HepG2 (cell line): ENCODE data around the gene SOST. TPM values are rescaled to one million over a fixed set of nuclear protein-coding genes. Genes with fewer than 3 reads are reported as not detected.
A peak's percentile ranks its signal among the peaks of the same experiment; 100 is the strongest.

Experiments used
- ATAC-seq: fragments of 200-7000 bp; cut with Tn5 transposase; 3 replicates; pipeline ENCODE4 v1.9.1; 2020; ENCODE audit warnings: mild to moderate bottlenecking, moderate library complexity
- BruUV-seq: library from RNA; stranded (reverse); fragments of 400-500 nt; replicated peaks from 2 replicates; lab custom pipeline; 2021; lab: Mats Ljungman, UMichigan
- CTCF ChIA-PET: fragments of 300-600 bp; formaldehyde crosslinking; extraction: SDS; loops from one replicate; lab custom pipeline; 2021; ENCODE audit warnings: low total read pairs, inconsistent platforms, low intra/inter-chr PET ratio; lab: Yijun Ruan, JAX
- POLR2A ChIA-PET: fragments of 350-600 bp; sonication (Branson Sonifier 250); formaldehyde crosslinking; loops from one replicate; lab custom pipeline; 2020; ENCODE audit warnings: antibody characterized with exemption, inconsistent platforms; lab: Yijun Ruan, JAX
- DNase-seq: peaks from one replicate; pipeline ENCODE4 v3.0.0-alpha.2; 2015; ENCODE audit warnings: low spot score
- FAIRE-seq: peaks from 3 replicates; lab custom pipeline; 2011; peaks lifted over from hg19 to GRCh38; lab: Jason Lieb, UNC
- H2AFZ ChIP-seq: one replicate; pipeline ENCODE4 v1.6.1; 2011; ENCODE audit warnings: low read length, inconsistent platforms
- H3K27ac ChIP-seq: fragments of 300-600 bp; 3 replicates; pipeline ENCODE4 v1.8.0; 2011; ENCODE audit warnings: mixed run types, mild to moderate bottlenecking, mixed read lengths, low read length, inconsistent platforms; ENCODE audit not compliant: insufficient read depth; ENCODE audit errors: extremely low read length
- H3K27me3 ChIP-seq, 2 experiments: fragments of 200-600 bp in 1 of 2; 2 replicates in 1 of 2; 3 replicates in 1 of 2; pipeline versions ENCODE4 v1.6.0 to v1.8.0; 2011; ENCODE audit warnings: low read length in 2 of 2, mild to moderate bottlenecking in 2 of 2, moderate library complexity in 2 of 2, inconsistent platforms in 1 of 2; ENCODE audit not compliant: insufficient read depth in 2 of 2, control insufficient read depth in 1 of 2
- H3K36me3 ChIP-seq, 2 experiments: fragments of 200-600 bp in 1 of 2; replicated peaks in 1 of 2; 2 replicates in 1 of 2; 3 replicates in 1 of 2; pipeline versions ENCODE4 v1.5.1 to v1.8.0; 2011; ENCODE audit warnings: low read length in 2 of 2, inconsistent platforms in 1 of 2; ENCODE audit not compliant: insufficient read depth in 2 of 2, control insufficient read depth in 1 of 2
- H3K4me1 ChIP-seq: 2 replicates; pipeline ENCODE4 v1.5.1; 2012; ENCODE audit warnings: low read length, inconsistent platforms; ENCODE audit not compliant: insufficient read depth
- H3K4me2 ChIP-seq: 2 replicates; pipeline ENCODE4 v1.6.0; 2011; ENCODE audit warnings: low read depth, low read length, inconsistent platforms
- H3K4me3 ChIP-seq, 3 experiments: fragments of 200-600 bp in 1 of 3; sonication (generic), shearing (Covaris generic) in 1 of 3; replicated peaks in 1 of 3; 2 replicates each; pipeline ENCODE4 v1.5.1; 2011 to 2016; ENCODE audit warnings: low read length in 3 of 3, inconsistent platforms in 2 of 3, low read depth in 2 of 3, mild to moderate bottlenecking in 2 of 3, control low read depth in 1 of 3, mixed read lengths in 1 of 3; ENCODE audit not compliant: insufficient read depth in 1 of 3
- H3K79me2 ChIP-seq: one replicate; pipeline ENCODE4 v1.6.1; 2011; ENCODE audit warnings: low read length, inconsistent platforms; ENCODE audit not compliant: insufficient read depth
- H3K9ac ChIP-seq: 2 replicates; pipeline ENCODE4 v1.6.0; 2011; ENCODE audit warnings: mild to moderate bottlenecking, low read depth, low read length, inconsistent platforms; ENCODE audit not compliant: insufficient read depth
- H3K9me3 ChIP-seq: 2 replicates; pipeline ENCODE4 v1.5.1; 2012; ENCODE audit warnings: mild to moderate bottlenecking, low read length
- H4K20me1 ChIP-seq: 2 replicates; pipeline ENCODE4 v1.6.0; 2011; ENCODE audit warnings: inconsistent platforms, mild to moderate bottlenecking, low read length, moderate library complexity; ENCODE audit not compliant: insufficient read depth
- AGO2 ChIP-seq: fragments of 200-400 bp; formaldehyde crosslinking; optimal IDR thresholded peaks from 2 replicates; pipeline ENCODE3; 2017; ENCODE audit warnings: mild to moderate bottlenecking, low read depth, low read length, moderate library complexity
- DPF2 ChIP-seq: sonication (generic); formaldehyde crosslinking; IDR thresholded peaks from 2 replicates; pipeline ENCODE4 v1.4.0; 2020; ENCODE audit warnings: mild to moderate bottlenecking, low read depth, missing genetic modification reagents, borderline replicate concordance
- HHEX ChIP-seq: IDR thresholded peaks from 2 replicates; pipeline ENCODE4 v1.6.1; 2016; ENCODE audit warnings: control low read depth
- HNF4G ChIP-seq, 2 experiments: sonication (generic) in 1 of 2; formaldehyde crosslinking in 1 of 2; IDR thresholded peaks; 2 replicates each; pipeline versions ENCODE4 v1.4.0 to v1.6.1; 2011 to 2020; ENCODE audit warnings: borderline replicate concordance in 2 of 2, low read depth in 2 of 2, mild to moderate bottlenecking in 2 of 2, low read length in 1 of 2, missing genetic modification reagents in 1 of 2, moderate library complexity in 1 of 2
- HNRNPK ChIP-seq: fragments of 200-400 bp; formaldehyde crosslinking; IDR thresholded peaks from 2 replicates; pipeline ENCODE4 v1.6.1; 2018; ENCODE audit warnings: low read length, low read depth, moderate library complexity, mild to moderate bottlenecking; ENCODE audit not compliant: poor library complexity, severe bottlenecking
- MATR3 ChIP-seq: sonication (generic); formaldehyde crosslinking; IDR thresholded peaks from 2 replicates; pipeline ENCODE4 v1.4.0; 2020; ENCODE audit warnings: missing genetic modification reagents
- NFIB ChIP-seq: sonication (generic); formaldehyde crosslinking; IDR thresholded peaks from 2 replicates; pipeline ENCODE4 v1.9.0; 2021; ENCODE audit warnings: missing genetic modification reagents, mild to moderate bottlenecking, borderline replicate concordance
- NFYC ChIP-seq: IDR thresholded peaks from 2 replicates; pipeline ENCODE4 v1.6.1; 2016; ENCODE audit warnings: missing genetic modification reagents, missing compliant biosample characterization
- NPAS2 ChIP-seq: sonication (generic); formaldehyde crosslinking; IDR thresholded peaks from 2 replicates; pipeline ENCODE4 v1.8.0; 2022; ENCODE audit warnings: mild to moderate bottlenecking, missing genetic modification reagents, borderline replicate concordance
- SMC3 ChIP-seq: IDR thresholded peaks from 2 replicates; pipeline ENCODE4 v1.6.1; 2011; ENCODE audit warnings: low read length, improper control_type of control experiment
- ZNF292 ChIP-seq: sonication (generic); formaldehyde crosslinking; IDR thresholded peaks from 2 replicates; pipeline ENCODE4 v1.8.1; 2022; ENCODE audit warnings: mild to moderate bottlenecking, low read depth, missing genetic modification reagents, borderline replicate concordance
- ZNF883 ChIP-seq: sonication (generic); formaldehyde crosslinking; IDR thresholded peaks from 2 replicates; pipeline ENCODE4 v1.5.1; 2020; ENCODE audit warnings: mild to moderate bottlenecking, missing genetic modification reagents; ENCODE audit errors: not compliant biosample characterization
- WGBS: methylation state at CpG from one replicate; pipeline ENCODE4 v1.1.6; 2017; ENCODE audit warnings: low lambda C conversion rate; 5-methylcytosine and 5-hydroxymethylcytosine counted together
- in situ Hi-C: cut with HindIII; loops from 2 replicates; pipeline ENCODE4 v1.10.0; 2017; ENCODE audit warnings: low pct_unique_long_range_greater_than_20kb; ENCODE audit not compliant: extremely low pct_ligation_motif_present
- intact Hi-C: fragments of 100-400 bp; cut with micrococcal nuclease; formaldehyde crosslinking; loops from one replicate; pipeline ENCODE4 v1.10.0; 2022; ENCODE audit not compliant: unreplicated experiment
- polyA plus RNA-seq, 8 experiments: library from polyadenylated mRNA; depleted of rRNA in 3 of 8; stranded (reverse) in 7 of 8; unstranded in 1 of 8; fragments of >200 nt; fragmentation: Illumina TruSeq in 4 of 8; extraction: Trizol in 4 of 8; gene quantifications; 2 replicates each; pipeline versions ENCODE4 v1.2.1 to v1.2.3, GENCODE V29; 2011 to 2016; ENCODE audit warnings: low read depth in 4 of 8, missing spikeins in 1 of 8, mixed read lengths in 1 of 8; ENCODE audit not compliant: insufficient read depth in 1 of 8
- total RNA-seq, 5 experiments: library from RNA; depleted of rRNA; stranded (reverse); fragments of >200 nt; fragmentation: Illumina TruSeq; extraction: Trizol; gene quantifications; 2 replicates each; pipeline ENCODE4 v1.2.3, GENCODE V29; 2016; ENCODE audit warnings: low read depth in 1 of 5
- TF ChIP-seq, protein P1 (sequence below): IDR thresholded peaks from 2 replicates; pipeline ENCODE4 v1.6.1; 2016; ENCODE audit warnings: low read depth, borderline replicate concordance
- TF ChIP-seq, protein P2 (sequence below): fragments of 450-650 bp; IDR thresholded peaks from 2 replicates; pipeline ENCODE4 v1.6.1; 2017; ENCODE audit warnings: mild to moderate bottlenecking
- TF ChIP-seq, protein P3 (sequence below): sonication (generic); formaldehyde crosslinking; IDR thresholded peaks from 2 replicates; pipeline ENCODE4 v1.8.0; 2022; ENCODE audit warnings: mild to moderate bottlenecking, missing genetic modification reagents, moderate library complexity

The SOST gene
- total and polyA plus RNA-seq, 2 of the 13 experiments (the other 11 are each of a cell fraction or from before 2014, with no cell fraction given) = not detected

DNA sequence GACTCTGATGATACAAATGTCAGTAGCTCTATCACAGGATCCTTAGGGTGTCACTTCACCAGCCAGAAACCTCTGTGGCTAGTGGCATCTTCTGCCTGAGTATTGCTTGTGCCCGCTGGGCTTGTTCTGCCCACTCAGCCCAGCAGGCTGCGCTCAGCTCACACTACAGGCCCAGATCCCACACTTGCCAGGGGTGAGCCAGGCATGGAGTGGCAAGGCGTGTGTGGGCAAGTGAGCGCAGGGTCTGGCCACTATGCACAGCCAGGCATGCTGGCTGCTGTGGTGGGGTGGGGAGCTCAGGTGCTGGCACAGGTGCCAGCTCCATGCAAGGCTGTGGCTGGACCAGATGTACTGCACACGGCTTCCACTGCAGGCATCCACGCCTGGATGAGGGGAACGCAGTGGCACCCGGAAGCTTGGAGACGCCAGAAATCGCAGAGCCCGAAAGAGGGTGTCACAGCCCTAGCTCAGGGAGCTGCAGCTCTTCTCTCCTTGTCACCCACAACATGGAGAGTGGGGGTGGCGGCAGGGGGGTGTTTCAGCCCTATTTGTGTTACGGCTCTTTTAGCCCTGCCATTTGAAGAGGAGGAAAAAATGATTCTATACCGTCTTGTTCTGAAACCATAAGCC lies 31.8 kb upstream of the SOST start (continued):
- TF ChIP-seq, protein P1, sequence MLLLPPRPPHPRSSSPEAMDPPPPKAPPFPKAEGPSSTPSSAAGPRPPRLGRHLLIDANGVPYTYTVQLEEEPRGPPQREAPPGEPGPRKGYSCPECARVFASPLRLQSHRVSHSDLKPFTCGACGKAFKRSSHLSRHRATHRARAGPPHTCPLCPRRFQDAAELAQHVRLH (CRISPR knock-in tag) = no peak
- TF ChIP-seq ZNF883 (CRISPR knock-in tag) (no peak), HNF4G (IDR thresholded peaks at IDR 0.05; ENCODE audit: borderline replicate concordance, low read depth, low read length) (no peak), HNF4G (CRISPR knock-in tag; IDR thresholded peaks at IDR 0.05; ENCODE audit: borderline replicate concordance, low read depth) (no peak), SMC3 (0 out of 2 replicates have a peak, but pooled peaks have one; percentile 7)
- TF ChIP-seq, protein P2, sequence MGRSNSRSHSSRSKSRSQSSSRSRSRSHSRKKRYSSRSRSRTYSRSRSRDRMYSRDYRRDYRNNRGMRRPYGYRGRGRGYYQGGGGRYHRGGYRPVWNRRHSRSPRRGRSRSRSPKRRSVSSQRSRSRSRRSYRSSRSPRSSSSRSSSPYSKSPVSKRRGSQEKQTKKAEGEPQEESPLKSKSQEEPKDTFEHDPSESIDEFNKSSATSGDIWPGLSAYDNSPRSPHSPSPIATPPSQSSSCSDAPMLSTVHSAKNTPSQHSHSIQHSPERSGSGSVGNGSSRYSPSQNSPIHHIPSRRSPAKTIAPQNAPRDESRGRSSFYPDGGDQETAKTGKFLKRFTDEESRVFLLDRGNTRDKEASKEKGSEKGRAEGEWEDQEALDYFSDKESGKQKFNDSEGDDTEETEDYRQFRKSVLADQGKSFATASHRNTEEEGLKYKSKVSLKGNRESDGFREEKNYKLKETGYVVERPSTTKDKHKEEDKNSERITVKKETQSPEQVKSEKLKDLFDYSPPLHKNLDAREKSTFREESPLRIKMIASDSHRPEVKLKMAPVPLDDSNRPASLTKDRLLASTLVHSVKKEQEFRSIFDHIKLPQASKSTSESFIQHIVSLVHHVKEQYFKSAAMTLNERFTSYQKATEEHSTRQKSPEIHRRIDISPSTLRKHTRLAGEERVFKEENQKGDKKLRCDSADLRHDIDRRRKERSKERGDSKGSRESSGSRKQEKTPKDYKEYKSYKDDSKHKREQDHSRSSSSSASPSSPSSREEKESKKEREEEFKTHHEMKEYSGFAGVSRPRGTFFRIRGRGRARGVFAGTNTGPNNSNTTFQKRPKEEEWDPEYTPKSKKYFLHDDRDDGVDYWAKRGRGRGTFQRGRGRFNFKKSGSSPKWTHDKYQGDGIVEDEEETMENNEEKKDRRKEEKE = no peak
- TF ChIP-seq, protein P3, sequence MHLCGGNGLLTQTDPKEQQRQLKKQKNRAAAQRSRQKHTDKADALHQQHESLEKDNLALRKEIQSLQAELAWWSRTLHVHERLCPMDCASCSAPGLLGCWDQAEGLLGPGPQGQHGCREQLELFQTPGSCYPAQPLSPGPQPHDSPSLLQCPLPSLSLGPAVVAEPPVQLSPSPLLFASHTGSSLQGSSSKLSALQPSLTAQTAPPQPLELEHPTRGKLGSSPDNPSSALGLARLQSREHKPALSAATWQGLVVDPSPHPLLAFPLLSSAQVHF = no peak
- TF ChIP-seq, all 625 proteins: peak for 15

DNA sequence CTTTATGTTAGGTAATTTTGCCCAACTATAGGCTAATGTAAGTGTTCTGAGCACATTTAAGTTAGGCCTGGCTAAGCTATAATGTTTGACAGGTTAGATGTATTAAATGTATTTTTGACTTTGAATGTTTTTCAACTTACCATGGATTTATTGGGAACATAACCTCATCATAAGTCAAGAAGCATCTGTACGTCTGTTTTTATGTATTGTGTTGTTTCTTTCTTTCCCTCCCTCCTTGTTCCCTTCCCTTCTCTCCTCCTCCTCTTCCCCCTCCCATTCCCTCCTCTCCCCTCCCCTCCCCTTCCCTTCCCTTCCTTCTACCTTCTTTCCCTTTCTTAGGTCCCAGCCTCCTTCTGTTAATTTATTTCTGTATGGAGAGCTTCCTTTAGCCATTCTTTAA lies 30.9 kb upstream of the SOST start:
- no peaks in the 10 kb centered on the region for H3K27me3 ChIP-seq
- H4K20me1 ChIP-seq = no peaks in the 10 kb centered on the region
- CTCF ChIA-PET = interaction anchor here (3.1 kb wide), 1 partner anchor 56 kb away, joined by 31 read pairs; the partner anchor contains the start of gene CD300LG
- FAIRE-seq = no peak
- intact Hi-C loops (no loop called here), in situ Hi-C loops (no loop called here)
- no peak overlapping the region for H3K9ac ChIP-seq
- TF ChIP-seq NPAS2 (CRISPR knock-in tag) (no peak), HHEX (no peak), HNRNPK (peak; percentile 94), NFIB (CRISPR knock-in tag) (no peak), DPF2 (CRISPR knock-in tag) (no peak), AGO2 (no peak), NFYC (CRISPR knock-in tag) (no peak), ZNF292 (CRISPR knock-in tag) (no peak), MATR3 (CRISPR knock-in tag) (no peak)
- POLR2A ChIA-PET = interaction anchor here (1.3 to 1.4 kb wide), 3 partner anchors 11 to 57 kb away, joined by 3 to 6 read pairs (median 3); partner anchors contain the start of gene DUSP3
- peaks cover 19% of the 10 kb centered on the region for H3K4me1 ChIP-seq
- BruUV-seq = no TSS peak
- 86% methylated on average over 1 of the region's 1 CpG for WGBS
- H3K27ac ChIP-seq = no peak overlapping the region
- no peak overlapping the region for H3K4me2 ChIP-seq
- no peak overlapping the region for H2AFZ ChIP-seq
- no peaks in the 10 kb centered on the region for H3K36me3 ChIP-seq
- no peaks in the 10 kb centered on the region for H3K9me3 ChIP-seq
- no peak for DNase-seq
- ATAC-seq = no peak
- no peak overlapping the region for H3K4me3 ChIP-seq
- H3K79me2 ChIP-seq = no peaks in the 10 kb centered on the region
